A549 (cell line): ENCODE results near the gene CGB7.
"Not testable (repeated sequence)": the region's sequence is repeated elsewhere in the genome, so short reads cannot be mapped to it uniquely, and the experiment has no call there.

Experiments used
- CHD2 ChIP-seq: fragments of 150-350 bp; IDR thresholded peaks from 2 replicates; pipeline ENCODE4 v1.6.1; 2014; ENCODE audit warnings: low read length; ENCODE audit not compliant: partially characterized antibody
- CTCF ChIP-seq: fragments of >200 bp; sonication (Bioruptor Twin); formaldehyde crosslinking; IDR thresholded peaks from 3 replicates; pipeline ENCODE4 v1.5.1; 2016
- EP300 ChIP-seq, 2 experiments: fragments of >200 bp; sonication (Bioruptor Twin); formaldehyde crosslinking; IDR thresholded peaks; 2 replicates in 1 of 2; 3 replicates in 1 of 2; pipeline ENCODE4 v1.6.1; 2016 to 2017
- HOXA7 ChIP-seq: fragments of 250-450 bp; sonication (Bioruptor Pico); IDR thresholded peaks from 2 replicates; pipeline ENCODE4 v1.5.0; 2020; ENCODE audit warnings: mild to moderate bottlenecking, moderate library complexity
- JUN ChIP-seq, 2 experiments: fragments of >200 bp; sonication (Bioruptor Twin); formaldehyde crosslinking; IDR thresholded peaks; 2 replicates in 1 of 2; 3 replicates in 1 of 2; pipeline ENCODE4 v1.6.1; 2016 to 2017
- MYC ChIP-seq: IDR thresholded peaks from 2 replicates; pipeline ENCODE4 v1.6.1; 2012; ENCODE audit warnings: mild to moderate bottlenecking, inconsistent platforms, low read length, improper control_type of control experiment, borderline replicate concordance
- NFE2L2 ChIP-seq: fragments of 150-350 bp; conservative IDR thresholded peaks from 2 replicates; pipeline ENCODE4 v1.6.1; 2014; ENCODE audit warnings: low read length
- PBX3 ChIP-seq: IDR thresholded peaks from 2 replicates; pipeline ENCODE4 v1.6.1; 2012
- PHF8 ChIP-seq: fragments of 200-600 bp; sonication (generic); IDR thresholded peaks from 2 replicates; pipeline ENCODE4 v1.6.1; 2016; ENCODE audit warnings: low read depth, mild to moderate bottlenecking, antibody characterized with exemption, moderate library complexity, borderline replicate concordance
- POLR2A ChIP-seq: IDR thresholded peaks from 2 replicates; pipeline ENCODE4 v1.6.1; 2012; ENCODE audit warnings: mild to moderate bottlenecking, low read length
- RFX5 ChIP-seq: fragments of 450-650 bp; IDR thresholded peaks from 2 replicates; pipeline ENCODE4 v1.7.1; 2014; ENCODE audit warnings: antibody characterized with exemption, mild to moderate bottlenecking, moderate library complexity
- ZFP36 ChIP-seq: fragments of 450-650 bp; IDR thresholded peaks from 2 replicates; pipeline ENCODE4 v1.6.1; 2014; ENCODE audit warnings: borderline replicate concordance; ENCODE audit not compliant: partially characterized antibody
- TF ChIP-seq, protein P1 (sequence below): fragments of 200-600 bp; sonication (generic); IDR thresholded peaks from 2 replicates; pipeline ENCODE4 v1.6.1; 2016; ENCODE audit warnings: antibody characterized with exemption, mild to moderate bottlenecking, moderate library complexity

DNA sequence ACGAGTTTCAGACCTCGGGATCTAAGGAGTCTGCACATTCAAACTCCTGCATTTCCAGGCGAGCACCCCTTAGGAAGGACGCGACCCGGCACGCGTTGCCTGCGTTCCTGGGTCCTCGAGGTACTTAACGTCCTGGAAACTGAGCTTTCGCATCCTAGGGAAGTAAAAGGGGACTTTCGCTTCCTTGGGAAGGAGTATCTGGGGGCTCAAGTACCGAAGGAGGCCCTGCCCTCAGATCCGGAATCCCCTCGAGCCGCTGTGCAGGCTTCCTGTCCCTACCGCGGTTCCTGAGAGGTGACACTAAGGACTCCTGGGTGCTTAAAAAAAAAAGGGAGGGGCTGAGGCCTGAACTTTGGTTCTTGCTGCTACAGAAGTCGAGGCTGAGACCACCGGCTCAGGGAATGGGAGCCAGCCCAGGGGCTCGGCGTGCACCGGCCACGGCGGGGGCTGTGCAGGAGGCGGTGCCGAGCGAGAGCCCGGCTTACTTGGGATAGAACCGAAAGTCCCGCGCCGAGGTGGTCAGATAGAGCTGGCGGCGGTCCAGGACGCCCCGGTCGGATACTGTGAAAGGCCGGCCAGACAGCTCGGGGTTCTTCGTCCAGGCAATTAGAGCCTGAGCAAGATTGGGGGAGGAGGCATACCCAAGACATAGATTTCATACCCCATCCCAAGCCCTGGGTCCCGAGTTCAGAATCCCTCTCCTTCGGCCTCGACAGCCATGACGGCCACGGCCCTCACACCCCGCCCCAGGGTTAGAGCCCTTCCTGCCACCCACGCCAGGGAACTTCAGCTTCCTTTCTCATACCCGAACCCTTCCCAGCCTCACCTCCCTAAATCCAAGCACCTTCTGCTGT, 38.9 kb downstream of the CGB7 start:
- not testable (repeated sequence) for TF ChIP-seq CTCF; POLR2A; CHD2; RFX5; NFE2L2; HOXA7; ZFP36; MYC; PBX3; PHF8; EP300 (IDR thresholded peaks at IDR 0.05); JUN (IDR thresholded peaks at IDR 0.05)
- TF ChIP-seq, protein P1, sequence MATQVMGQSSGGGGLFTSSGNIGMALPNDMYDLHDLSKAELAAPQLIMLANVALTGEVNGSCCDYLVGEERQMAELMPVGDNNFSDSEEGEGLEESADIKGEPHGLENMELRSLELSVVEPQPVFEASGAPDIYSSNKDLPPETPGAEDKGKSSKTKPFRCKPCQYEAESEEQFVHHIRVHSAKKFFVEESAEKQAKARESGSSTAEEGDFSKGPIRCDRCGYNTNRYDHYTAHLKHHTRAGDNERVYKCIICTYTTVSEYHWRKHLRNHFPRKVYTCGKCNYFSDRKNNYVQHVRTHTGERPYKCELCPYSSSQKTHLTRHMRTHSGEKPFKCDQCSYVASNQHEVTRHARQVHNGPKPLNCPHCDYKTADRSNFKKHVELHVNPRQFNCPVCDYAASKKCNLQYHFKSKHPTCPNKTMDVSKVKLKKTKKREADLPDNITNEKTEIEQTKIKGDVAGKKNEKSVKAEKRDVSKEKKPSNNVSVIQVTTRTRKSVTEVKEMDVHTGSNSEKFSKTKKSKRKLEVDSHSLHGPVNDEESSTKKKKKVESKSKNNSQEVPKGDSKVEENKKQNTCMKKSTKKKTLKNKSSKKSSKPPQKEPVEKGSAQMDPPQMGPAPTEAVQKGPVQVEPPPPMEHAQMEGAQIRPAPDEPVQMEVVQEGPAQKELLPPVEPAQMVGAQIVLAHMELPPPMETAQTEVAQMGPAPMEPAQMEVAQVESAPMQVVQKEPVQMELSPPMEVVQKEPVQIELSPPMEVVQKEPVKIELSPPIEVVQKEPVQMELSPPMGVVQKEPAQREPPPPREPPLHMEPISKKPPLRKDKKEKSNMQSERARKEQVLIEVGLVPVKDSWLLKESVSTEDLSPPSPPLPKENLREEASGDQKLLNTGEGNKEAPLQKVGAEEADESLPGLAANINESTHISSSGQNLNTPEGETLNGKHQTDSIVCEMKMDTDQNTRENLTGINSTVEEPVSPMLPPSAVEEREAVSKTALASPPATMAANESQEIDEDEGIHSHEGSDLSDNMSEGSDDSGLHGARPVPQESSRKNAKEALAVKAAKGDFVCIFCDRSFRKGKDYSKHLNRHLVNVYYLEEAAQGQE, result not testable (repeated sequence)
